HG03108 (cell line): Measurements from ENCODE around the gene TSPO.

Source experiments
- ATAC-seq: cut with Tn5 transposase; IDR thresholded peaks from one replicate; pipeline ENCODE4 v1.9.1; 2021; ENCODE audit warnings: moderate library complexity; ENCODE audit not compliant: unreplicated experiment

TSPO gene

GRCh38 chr22:43199541-43199940 is 48.2 kb downstream of the TSPO start:
- no peak for ATAC-seq

DNA sequence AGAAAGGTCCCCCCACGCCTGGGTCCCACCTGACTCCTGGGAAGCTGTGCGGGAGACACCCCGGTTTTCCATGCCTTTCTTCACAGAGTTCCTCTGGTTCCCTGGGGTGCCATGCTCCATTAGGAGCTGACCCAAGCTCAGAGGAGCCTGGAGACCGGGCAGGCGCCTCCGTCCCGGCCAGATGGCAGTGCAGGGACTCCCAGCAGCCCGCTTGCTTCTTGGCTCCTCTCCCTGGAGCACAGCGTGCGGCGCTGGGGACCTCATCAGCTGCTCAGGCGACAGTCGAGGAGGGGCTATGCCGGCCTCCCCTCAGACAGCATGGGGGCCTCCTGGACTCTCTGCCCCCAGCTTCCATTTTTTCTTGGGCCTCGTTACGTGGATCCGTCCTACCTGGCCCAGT is 48.7 kb downstream of the TSPO start:
- no peak for ATAC-seq

DNA sequence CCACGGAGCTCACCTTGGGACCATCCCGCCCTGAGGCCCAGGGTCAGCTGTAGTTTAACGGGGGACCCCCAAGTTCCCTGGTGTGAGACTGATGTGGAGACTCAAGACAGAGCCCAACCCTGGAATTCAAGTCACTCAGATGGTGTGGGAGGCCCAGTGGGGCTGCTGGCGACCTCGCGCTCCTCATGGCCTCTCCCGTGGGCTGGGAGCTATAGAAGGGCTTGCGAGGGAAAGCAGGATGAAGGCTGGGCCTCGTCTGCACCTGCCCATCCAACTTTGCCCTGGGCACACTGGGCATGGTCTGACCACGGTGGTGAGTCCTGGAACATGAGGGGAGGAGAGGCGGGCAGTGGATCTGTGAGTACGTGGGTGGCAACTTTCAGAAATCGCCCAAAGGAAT is 49.2 kb downstream of the TSPO start:
- ATAC-seq, result no peak

- ATAC-seq, result no peak
These were observed 50.3 kb downstream of the TSPO start for GRCh38 chr22:43201486-43202219.

DNA sequence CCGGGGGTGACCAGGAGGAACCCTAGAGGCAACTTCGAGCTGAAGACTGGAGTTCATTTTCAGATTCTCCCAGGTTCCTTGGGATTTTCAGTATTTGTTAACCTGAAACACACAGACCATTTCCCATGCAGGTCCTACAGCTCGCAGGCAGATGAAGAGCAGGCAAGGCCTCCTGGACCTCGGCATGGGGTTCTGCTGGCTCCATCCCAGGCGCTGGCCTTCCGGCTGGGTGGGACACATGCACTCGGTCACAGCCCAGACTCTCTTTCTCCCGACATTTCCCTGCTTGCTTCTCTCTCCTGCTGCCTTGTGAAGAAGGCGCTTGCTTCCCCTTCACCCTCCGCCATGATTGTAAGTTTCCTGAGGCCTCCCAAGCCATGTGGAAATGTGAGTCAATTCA is 51.0 kb downstream of the TSPO start:
- no peak for ATAC-seq

DNA sequence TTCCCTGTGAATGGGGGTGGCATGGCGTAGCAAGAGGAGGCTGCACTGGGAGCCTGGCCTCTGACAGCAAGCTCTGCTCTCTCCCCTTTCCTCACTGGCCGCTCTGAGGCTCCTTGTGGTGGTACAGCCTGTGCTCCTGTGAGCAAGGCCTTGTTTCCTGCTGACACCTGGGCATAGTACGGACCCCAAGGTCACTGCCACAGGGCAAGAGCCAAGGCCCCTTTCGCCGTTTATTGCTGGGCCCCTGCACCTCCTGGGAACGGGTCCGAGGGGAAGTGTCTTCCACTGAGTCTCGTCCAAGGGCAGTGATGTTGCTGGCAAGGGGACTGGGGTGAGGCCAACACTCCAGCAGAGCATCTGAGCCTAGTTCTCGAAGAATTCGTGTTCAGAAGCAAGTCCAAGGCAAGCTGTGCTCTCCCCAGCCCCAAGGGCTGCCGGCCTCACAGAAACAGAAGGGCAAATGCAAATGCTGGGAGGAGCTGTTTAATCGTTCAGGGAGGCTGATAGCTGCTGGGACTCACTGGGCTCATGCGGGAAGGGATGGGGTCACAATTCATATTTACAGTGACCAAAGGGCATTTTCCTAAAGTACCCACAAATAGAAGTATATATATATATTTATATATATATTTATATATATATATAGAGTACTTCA is 51.5 kb downstream of the TSPO start:
- ATAC-seq, result no peak

GRCh38 chr22:43203471-43203981 is 52.2 kb downstream of the TSPO start:
- no peak for ATAC-seq

GRCh38 chr22:43205261-43205691 is 53.9 kb downstream of the TSPO start:
- ATAC-seq, result no peak

- no peak for ATAC-seq
These were observed 54.6 kb downstream of the TSPO start for GRCh38 chr22:43205748-43206508.

- no peak for ATAC-seq
These were observed 55.3 kb downstream of the TSPO start for GRCh38 chr22:43206509-43207161.

DNA sequence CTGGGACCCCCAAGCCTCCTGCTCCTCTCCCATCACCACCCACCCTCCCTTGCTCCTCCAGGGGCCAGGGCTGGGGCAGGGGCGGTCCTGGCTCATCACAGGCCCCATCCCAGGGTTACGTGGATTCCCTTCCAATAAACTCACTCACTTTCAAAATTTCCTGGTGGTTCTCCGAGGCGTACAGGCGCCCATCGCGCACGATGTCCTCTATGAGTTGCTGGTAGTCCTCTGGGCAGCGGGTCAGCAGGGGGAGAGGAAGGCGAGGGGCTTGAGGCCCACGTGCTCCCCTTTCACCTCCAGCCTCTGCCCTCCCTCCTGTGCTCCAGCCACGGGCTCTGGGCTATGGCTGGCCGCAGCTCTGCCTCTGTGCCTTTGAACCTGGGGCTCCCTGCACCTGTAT is 56.0 kb downstream of the TSPO start:
- ATAC-seq, result no peak

DNA sequence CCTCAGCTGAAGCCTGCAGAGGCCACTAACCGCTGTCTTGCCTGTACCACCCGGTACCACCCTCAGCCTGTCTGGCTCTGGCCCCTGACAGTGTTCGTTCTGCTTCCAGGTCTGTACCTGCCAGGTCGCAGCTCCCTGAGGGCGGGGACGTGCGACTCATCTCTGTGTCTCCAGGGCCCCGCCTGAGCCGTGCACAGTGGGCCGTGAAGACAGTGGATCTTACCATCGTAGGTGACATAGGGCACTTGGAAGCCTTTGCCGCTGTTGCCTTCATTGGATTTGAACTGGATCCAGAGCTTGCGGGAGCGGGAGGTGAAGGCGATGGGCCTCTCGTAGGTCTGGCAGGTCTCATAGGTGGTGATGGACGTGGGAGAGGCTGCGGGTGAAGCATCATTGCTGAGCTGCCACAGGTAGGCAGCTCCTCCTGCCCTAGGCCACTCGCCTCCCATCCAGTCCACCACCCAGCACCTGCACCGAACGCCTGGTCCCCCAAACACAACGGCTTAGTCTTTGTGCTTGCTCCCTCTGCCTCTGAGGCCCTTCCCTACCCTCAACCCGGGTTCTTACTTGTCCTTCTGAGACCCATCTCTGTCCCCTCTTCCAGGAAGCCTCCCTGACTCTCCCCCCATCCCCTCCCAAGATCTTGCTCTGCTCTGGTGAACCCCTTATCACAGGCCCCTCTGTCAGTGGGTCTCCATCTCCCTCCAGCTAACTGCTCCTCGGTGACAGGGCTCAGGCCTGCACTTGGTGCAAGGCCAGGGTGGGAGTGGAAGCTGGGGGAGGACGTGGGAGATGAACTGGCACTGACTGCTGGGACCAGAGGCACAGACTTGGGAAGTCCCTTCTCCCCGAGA is 56.7 kb downstream of the TSPO start:
- no peak for ATAC-seq

DNA sequence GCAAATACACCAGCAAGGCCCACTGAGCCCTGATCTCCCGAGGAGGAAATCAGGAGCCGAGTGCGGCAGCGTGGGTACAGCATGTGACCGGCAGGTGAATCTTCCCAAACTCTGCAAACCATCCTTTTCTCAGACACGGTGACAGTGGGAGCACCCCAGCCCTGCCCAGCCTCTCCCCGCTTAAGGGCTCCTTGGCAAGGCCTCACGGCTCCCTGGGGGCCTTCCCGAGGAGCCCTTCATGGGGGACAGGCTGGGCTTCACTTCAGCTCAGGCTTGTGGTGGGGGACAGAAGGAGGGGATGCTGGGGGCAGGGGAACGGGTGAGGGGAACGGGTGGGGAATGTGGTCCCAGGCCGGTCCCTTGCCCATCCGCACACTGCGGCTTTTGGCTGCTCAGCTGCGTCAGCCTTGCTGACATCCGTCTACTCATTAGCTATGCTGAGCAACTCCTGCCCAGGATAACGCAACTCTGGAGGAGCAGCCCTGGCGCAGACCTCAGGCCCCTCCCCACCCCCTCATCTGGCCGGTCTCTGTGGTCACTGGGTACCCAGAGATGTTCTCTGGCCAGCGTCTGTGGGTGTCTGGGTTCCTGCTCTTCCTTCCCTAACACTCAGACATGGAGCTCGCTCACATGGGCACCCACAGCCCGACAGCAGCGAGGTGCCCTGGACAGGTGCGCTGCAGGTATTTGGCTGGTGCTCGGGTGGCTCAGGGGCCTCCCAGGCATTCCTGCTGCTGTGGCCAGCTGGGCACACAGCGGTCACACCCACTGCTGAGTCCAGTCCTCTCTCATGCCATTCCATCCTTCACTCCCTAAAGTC is 57.6 kb downstream of the TSPO start:
- no peak for ATAC-seq

- no peak for ATAC-seq
These were observed 58.1 kb downstream of the TSPO start for GRCh38 chr22:43209523-43209890.

DNA sequence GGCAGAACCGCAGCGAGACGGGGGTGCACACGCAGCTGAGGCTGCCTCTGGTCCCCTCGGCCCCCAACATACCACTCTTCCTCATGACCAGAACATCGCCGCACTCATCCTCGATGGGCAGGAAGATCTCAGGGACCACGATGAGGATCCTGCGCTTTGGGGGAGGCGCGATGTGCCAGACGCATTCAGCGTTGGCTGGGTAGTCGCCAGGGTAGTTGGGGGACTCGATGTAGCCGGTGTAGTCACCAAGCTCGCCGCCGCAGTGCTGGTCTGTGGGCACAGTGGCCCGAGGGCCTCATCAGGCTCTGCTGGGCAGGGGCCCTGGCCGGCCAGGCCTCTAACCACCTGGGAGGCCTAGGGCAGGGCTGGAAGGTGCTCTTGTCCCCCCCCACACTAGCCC is 58.6 kb downstream of the TSPO start:
- ATAC-seq, result no peak

DNA sequence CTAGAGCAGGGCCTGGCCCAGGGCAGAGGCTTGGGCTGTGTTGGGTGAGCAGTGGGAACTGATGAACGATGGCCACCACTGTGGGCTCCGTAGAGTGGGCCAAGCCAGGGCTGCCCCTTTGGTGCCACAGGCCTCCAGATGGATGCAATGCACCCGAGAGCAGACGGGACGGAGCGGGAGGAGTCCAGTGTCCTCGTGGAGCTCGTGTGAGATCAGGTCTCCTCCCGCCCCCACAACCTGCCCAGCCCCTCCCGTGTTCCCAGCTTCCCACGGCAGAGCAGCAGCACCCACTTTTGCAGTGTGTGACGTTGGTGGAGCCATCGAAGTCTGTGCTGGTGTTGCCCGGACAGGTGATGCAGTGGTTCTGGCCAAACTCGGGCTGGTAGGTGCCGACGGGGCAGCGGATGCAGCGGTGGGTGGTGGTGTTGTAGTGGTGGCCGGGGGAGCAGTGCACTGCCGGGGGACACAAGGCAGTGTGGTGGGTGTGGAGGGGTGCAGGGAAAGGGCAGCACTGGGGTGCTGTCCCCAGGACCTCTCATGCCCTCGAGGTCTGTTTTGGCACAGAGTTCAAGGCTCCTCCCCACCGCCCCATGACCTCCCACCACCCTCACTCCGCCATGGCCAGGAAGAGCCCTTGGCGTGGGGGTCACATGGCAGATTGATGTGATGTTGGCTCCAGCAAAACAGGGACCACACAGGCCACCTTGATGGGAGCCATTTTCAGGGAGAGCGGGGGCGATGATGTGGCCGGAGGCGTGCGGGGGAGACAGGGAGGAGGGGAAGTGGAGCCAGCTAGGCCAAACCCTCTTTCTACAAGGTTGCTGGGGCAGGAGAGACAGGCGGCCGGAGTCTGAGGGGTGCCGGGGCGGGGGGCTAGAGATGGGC is 59.5 kb downstream of the TSPO start:
- no peak for ATAC-seq

DNA sequence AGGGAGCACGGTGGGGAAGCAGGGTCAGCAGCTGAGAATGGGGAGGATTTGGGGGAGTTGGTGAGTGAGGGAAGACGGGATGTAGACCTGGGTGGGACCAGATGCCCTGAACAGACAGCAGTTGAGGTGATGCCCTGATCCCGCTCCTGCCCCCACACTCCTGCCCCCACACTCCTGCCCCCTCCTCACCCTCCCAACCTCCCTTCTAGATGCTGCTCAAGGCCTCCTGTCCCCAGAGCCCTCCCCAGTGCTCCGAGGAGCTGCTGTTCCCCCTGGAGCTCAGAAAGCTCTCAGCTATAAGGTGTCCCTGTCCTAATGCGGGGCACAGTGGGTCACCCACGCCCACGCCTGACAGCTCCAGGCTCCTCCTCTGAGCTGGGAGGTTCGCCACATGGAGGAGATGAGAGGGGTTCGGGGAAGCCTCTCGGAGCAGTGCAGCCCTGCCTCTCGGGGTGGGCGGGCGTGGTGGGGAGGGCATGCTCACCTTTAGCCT is 60.6 kb downstream of the TSPO start:
- ATAC-seq, result no peak

- no peak for ATAC-seq
These were observed 61.1 kb downstream of the TSPO start for GRCh38 chr22:43212434-43212952.
